Hepatocyte (in vitro differentiated cells): Measurements from ENCODE around the gene LRBA. TPM values are rescaled to one million over a fixed set of nuclear protein-coding genes. Genes with fewer than 3 reads are reported as not detected.

Experiments
- DNase-seq: peaks from one replicate; pipeline ENCODE4 v3.0.0-alpha.2; 2016; ENCODE audit warnings: low spot score
- H2AFZ ChIP-seq: fragments of 200-600 bp; sonication (generic); 2 replicates; pipeline ENCODE4 v1.6.0; 2016; ENCODE audit warnings: antibody characterized with exemption, mild to moderate bottlenecking
- H3K27ac ChIP-seq: fragments of 200-600 bp; sonication (generic); 2 replicates; pipeline ENCODE4 v1.5.1; 2016; ENCODE audit warnings: mild to moderate bottlenecking
- H3K27me3 ChIP-seq: fragments of 200-600 bp; sonication (generic); 2 replicates; pipeline ENCODE4 v1.6.1; 2016
- H3K36me3 ChIP-seq: fragments of 200-600 bp; sonication (generic); replicated peaks from 2 replicates; pipeline ENCODE4 v1.5.1; 2016; ENCODE audit warnings: low read depth; ENCODE audit not compliant: insufficient read depth
- H3K4me1 ChIP-seq: fragments of 200-600 bp; sonication (generic); 2 replicates; pipeline ENCODE4 v1.5.1; 2016; ENCODE audit warnings: mild to moderate bottlenecking, moderate library complexity; ENCODE audit not compliant: insufficient read depth
- H3K4me2 ChIP-seq: fragments of 200-600 bp; sonication (generic); 2 replicates; pipeline ENCODE4 v1.6.0; 2016
- H3K4me3 ChIP-seq: fragments of 200-600 bp; sonication (generic); 2 replicates; pipeline ENCODE4 v1.5.1; 2016; ENCODE audit warnings: mild to moderate bottlenecking
- H3K79me2 ChIP-seq: fragments of 200-600 bp; sonication (generic); 2 replicates; pipeline ENCODE4 v1.6.0; 2017; ENCODE audit warnings: mild to moderate bottlenecking
- H3K9me2 ChIP-seq: fragments of 200-600 bp; sonication (generic); replicated peaks from 2 replicates; pipeline ENCODE4 v1.6.0; 2017; ENCODE audit warnings: mild to moderate bottlenecking; ENCODE audit not compliant: insufficient read depth
- H3K9me3 ChIP-seq: fragments of 200-600 bp; sonication (generic); 2 replicates; pipeline ENCODE4 v1.5.1; 2016; ENCODE audit warnings: low read depth, mild to moderate bottlenecking
- H4K20me1 ChIP-seq: fragments of 200-600 bp; sonication (generic); 2 replicates; pipeline ENCODE4 v1.6.0; 2016; ENCODE audit warnings: mild to moderate bottlenecking; ENCODE audit not compliant: insufficient read depth, poor library complexity, severe bottlenecking
- EZH2 ChIP-seq: fragments of 200-600 bp; sonication (generic); IDR thresholded peaks from 2 replicates; pipeline ENCODE4 v1.6.1; 2016; ENCODE audit warnings: antibody characterized with exemption, mild to moderate bottlenecking, borderline replicate concordance
- EZH2phosphoT487 ChIP-seq: fragments of 200-600 bp; sonication (generic); IDR thresholded peaks from one replicate; pipeline ENCODE4 v1.6.1; 2018; ENCODE audit warnings: antibody characterized with exemption, mild to moderate bottlenecking, low read depth, moderate library complexity; ENCODE audit not compliant: unreplicated experiment, severe bottlenecking
- WGBS: methylation state at CpG from one replicate; pipeline ENCODE4 v1.1.6; 2016; ENCODE audit warnings: low lambda C conversion rate; ENCODE audit errors: missing lambda C conversion rate; 5-methylcytosine and 5-hydroxymethylcytosine counted together
- polyA plus RNA-seq: library from polyadenylated mRNA; unstranded; fragments of >200 nt; fragmentation: Nextera tagmentation; extraction: Ambion mirVana; gene quantifications from 2 replicates; pipeline ENCODE4 v1.2.1, GENCODE V29; 2016
- total RNA-seq: library from RNA; depleted of rRNA; stranded (reverse); fragments of >200 nt; gene quantifications from 2 replicates; pipeline ENCODE4 v1.2.3, GENCODE V29; 2014
- TF ChIP-seq, protein P1 (sequence below): fragments of 200-600 bp; sonication (generic); IDR thresholded peaks from 2 replicates; pipeline ENCODE4 v1.5.1; 2016; ENCODE audit warnings: antibody characterized with exemption, mild to moderate bottlenecking; ENCODE audit not compliant: poor library complexity

The LRBA gene
- total and polyA plus RNA-seq, 2 experiments from 2014 or later = 14.1 to 69.4 TPM

DNA sequence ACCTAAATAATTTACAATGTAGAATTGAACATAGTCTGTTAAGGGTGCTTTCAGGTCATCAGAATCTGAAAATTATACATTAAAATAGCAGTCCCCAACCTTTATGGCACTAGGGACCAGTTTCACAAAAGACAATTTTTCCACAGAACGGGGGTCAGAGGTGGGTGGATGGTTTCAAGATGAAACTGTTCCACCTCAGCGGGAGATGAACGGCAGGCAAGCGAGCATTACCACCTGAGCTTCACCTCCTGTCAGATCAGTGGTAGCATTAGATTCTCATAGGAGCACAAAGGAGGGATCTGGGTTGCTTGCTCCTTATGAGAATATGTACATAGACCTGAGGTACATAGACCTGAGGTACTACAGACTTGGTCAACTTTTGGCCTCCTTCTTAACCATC, 29.0 kb downstream of the LRBA start:
- TF ChIP-seq EZH2phosphoT487 (no peak), EZH2 (no peak)
- TF ChIP-seq, protein P1, sequence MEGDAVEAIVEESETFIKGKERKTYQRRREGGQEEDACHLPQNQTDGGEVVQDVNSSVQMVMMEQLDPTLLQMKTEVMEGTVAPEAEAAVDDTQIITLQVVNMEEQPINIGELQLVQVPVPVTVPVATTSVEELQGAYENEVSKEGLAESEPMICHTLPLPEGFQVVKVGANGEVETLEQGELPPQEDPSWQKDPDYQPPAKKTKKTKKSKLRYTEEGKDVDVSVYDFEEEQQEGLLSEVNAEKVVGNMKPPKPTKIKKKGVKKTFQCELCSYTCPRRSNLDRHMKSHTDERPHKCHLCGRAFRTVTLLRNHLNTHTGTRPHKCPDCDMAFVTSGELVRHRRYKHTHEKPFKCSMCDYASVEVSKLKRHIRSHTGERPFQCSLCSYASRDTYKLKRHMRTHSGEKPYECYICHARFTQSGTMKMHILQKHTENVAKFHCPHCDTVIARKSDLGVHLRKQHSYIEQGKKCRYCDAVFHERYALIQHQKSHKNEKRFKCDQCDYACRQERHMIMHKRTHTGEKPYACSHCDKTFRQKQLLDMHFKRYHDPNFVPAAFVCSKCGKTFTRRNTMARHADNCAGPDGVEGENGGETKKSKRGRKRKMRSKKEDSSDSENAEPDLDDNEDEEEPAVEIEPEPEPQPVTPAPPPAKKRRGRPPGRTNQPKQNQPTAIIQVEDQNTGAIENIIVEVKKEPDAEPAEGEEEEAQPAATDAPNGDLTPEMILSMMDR = no peak
- Histone ChIP-seq H3K27ac (no peak overlapping the region), H4K20me1 (no peaks in the 10 kb centered on the region), H3K4me1 (no peaks in the 10 kb centered on the region), H3K4me2 (no peak overlapping the region), H3K79me2 (peaks cover 86% of the 10 kb centered on the region), H3K27me3 (no peaks in the 10 kb centered on the region), H3K9me3 (no peaks in the 10 kb centered on the region), H3K4me3 (no peak overlapping the region), H3K36me3 (no peaks in the 10 kb centered on the region), H3K9me2 (no peaks in the 10 kb centered on the region), H2AFZ (no peak overlapping the region)
- 97% methylated on average over 4 of the region's 4 CpGs for WGBS
- DNase-seq = no peak

DNA sequence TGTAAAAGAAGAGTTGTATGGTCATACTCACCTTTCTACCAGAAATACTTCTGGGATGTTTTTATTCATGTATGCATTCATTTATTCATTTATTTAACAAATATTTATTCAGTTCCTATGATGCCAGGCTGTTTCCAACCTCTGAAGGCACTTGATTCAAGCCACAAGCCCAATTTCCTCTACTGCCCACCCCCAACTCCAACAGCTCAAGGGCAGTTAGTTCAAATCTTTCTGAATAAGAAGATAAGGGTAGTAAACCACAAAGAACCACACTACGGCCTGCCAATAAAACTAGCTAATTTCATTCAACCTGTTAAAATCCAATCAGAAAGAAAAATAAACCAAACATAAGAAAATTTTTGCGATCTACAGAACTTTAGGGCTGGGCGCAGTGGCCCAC, 31.2 kb downstream of the LRBA start:
- H3K79me2 ChIP-seq = peaks cover 88% of the 10 kb centered on the region
- no peak overlapping the region for H3K4me2 ChIP-seq

DNA sequence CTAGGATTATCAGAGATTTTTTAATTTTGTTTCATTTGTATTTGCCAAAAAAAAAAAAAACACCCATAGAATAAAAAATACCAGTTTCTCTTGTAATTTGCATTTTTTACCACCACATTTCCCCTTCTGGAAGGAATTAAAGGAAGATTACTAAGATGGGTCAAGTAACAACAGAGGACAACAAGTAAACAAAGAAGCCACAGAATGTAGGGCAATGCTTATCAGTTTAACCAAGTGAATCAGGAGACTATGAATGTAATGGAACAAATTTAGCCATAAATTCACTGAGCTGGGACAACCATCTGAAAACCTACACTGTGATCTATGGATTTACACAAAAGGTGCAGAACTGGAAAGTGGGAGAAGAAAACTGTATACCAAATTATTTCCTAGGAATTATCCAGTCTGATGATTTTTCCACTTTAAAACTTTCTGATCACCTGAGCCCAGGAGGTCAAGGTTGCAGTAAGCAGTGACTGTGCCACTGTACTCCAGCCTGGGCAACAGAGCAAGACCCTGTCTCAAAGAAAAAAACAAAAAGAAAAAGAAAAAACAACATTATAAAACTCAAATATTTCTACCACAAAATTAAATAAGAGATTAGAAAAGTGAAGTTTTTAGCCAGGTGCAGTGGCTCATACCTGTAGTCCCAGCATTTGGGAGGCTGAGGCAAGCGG, 32.4 kb downstream of the LRBA start:
- peaks cover 4% of the 10 kb centered on the region for H4K20me1 ChIP-seq
- H3K27ac ChIP-seq = no peak overlapping the region
- no peak for DNase-seq
- TF ChIP-seq, protein P1 = no peak
- TF ChIP-seq EZH2phosphoT487 = no peak
- TF ChIP-seq EZH2 = no peak
- peaks cover 92% of the 10 kb centered on the region for H3K79me2 ChIP-seq
- no peaks in the 10 kb centered on the region for H3K4me1 ChIP-seq
- H3K4me2 ChIP-seq = no peak overlapping the region
- H3K9me3 ChIP-seq = peaks cover 4% of the 10 kb centered on the region
- no peaks in the 10 kb centered on the region for H3K9me2 ChIP-seq
- 96% methylated on average over 1 of the region's 1 CpG for WGBS
- H2AFZ ChIP-seq = no peak overlapping the region
- no peak overlapping the region for H3K4me3 ChIP-seq
- H3K27me3 ChIP-seq = no peaks in the 10 kb centered on the region
- H3K36me3 ChIP-seq = no peaks in the 10 kb centered on the region

More for the DNA sequence above, 31.2 kb downstream of the LRBA start:
- 88% methylated on average over 3 of the region's 3 CpGs for WGBS
- TF ChIP-seq EZH2phosphoT487 = no peak
- TF ChIP-seq, protein P1 = no peak
- H3K36me3 ChIP-seq = no peaks in the 10 kb centered on the region
- H3K9me3 ChIP-seq = peaks cover 4% of the 10 kb centered on the region
- no peak for DNase-seq
- H2AFZ ChIP-seq = no peak overlapping the region
- H3K27ac ChIP-seq = no peak overlapping the region
- H3K27me3 ChIP-seq = no peaks in the 10 kb centered on the region
- H4K20me1 ChIP-seq = peaks cover 4% of the 10 kb centered on the region
- H3K4me1 ChIP-seq = no peaks in the 10 kb centered on the region
- H3K4me3 ChIP-seq = no peak overlapping the region
- H3K9me2 ChIP-seq = no peaks in the 10 kb centered on the region
